GM23338 (cell line): ENCODE data around the gene CDC23.

ENCODE experiments used
- CREB1 ChIP-seq: fragments of 250-450 bp; sonication (Bioruptor Pico); IDR thresholded peaks from 2 replicates; pipeline ENCODE4 v1.5.0; 2020; ENCODE audit warnings: low read depth, mild to moderate bottlenecking, moderate library complexity
- CTCF ChIP-seq, 2 experiments: fragments of 200-600 bp in 1 of 2; sonication (generic) in 1 of 2; conservative IDR thresholded peaks; 2 replicates each; pipeline versions ENCODE4 v1.5.1 to v1.6.1; 2016 to 2017; ENCODE audit warnings: antibody characterized with exemption in 2 of 2, low read depth in 2 of 2, mild to moderate bottlenecking in 2 of 2, moderate library complexity in 1 of 2
- EZH2 ChIP-seq: fragments of 200-600 bp; sonication (generic); IDR thresholded peaks from one replicate; pipeline ENCODE4 v1.8.0; 2017; ENCODE audit warnings: antibody characterized with exemption, mild to moderate bottlenecking, low read depth; ENCODE audit not compliant: unreplicated experiment
- EZH2phosphoT487 ChIP-seq: fragments of 200-600 bp; sonication (generic); IDR thresholded peaks from one replicate; pipeline ENCODE4 v1.8.1; 2018; ENCODE audit warnings: antibody characterized with exemption; ENCODE audit not compliant: unreplicated experiment

- TF ChIP-seq CTCF (conservative IDR thresholded peaks at IDR 0.05; ENCODE audit: low read depth in 2 of 2) (no peak), CREB1 (CRISPR knock-in tag) (no peak), EZH2phosphoT487 (no peak), EZH2 (no peak)
Observed at GRCh38 chr5:138257583-138257982, 44.5 kb upstream of the CDC23 start.
